Ovary (tissue), 9 donors: ENCODE results near the gene MSH6. TPM values are rescaled to one million over a fixed set of nuclear protein-coding genes. Genes with fewer than 3 reads are reported as not detected.

Source experiments
- DNase-seq, 5 donors: peaks; one replicate each; pipeline ENCODE4 v3.0.0-alpha.2; 2019 to 2020
- H3K27ac ChIP-seq, 2 donors: fragments of 200-600 bp; one replicate each; pipeline versions ENCODE4 v1.5.1 to v1.8.0; 2019 to 2022
- H3K27me3 ChIP-seq: fragments of 200-600 bp; one replicate; pipeline ENCODE4 v1.8.0; 2022
- H3K36me3 ChIP-seq: fragments of 200-600 bp; sonication (generic); one replicate; pipeline ENCODE4 v1.5.1; 2019
- H3K4me1 ChIP-seq: one replicate; pipeline ENCODE4 v1.8.1; 2013; ENCODE audit warnings: mild to moderate bottlenecking, moderate library complexity; ENCODE audit not compliant: insufficient read depth
- H3K4me3 ChIP-seq: fragments of 200-600 bp; sonication (generic); one replicate; pipeline ENCODE4 v1.5.1; 2017
- H3K9me3 ChIP-seq, 2 donors: fragments of 200-600 bp in 1 of 2; sonication (generic) in 1 of 2; one replicate each; pipeline versions ENCODE4 v1.5.1 to v1.8.1; 2013 to 2019; ENCODE audit warnings: mild to moderate bottlenecking in 1 of 2, moderate library complexity in 1 of 2
- EP300 ChIP-seq: sonication (generic); formaldehyde crosslinking; IDR thresholded peaks from one replicate; pipeline ENCODE4 v1.6.1; 2017; ENCODE audit warnings: antibody characterized with exemption
- POLR2A ChIP-seq: fragments of 450-650 bp; IDR thresholded peaks from one replicate; pipeline ENCODE4 v1.6.1; 2017; ENCODE audit warnings: antibody characterized with exemption, mild to moderate bottlenecking, moderate library complexity
- WGBS, 3 donors: extraction: QIAGEN DNeasy Blood & Tissue Kit in 1 of 3; methylation state at CpG; one replicate each; pipeline versions ENCODE4 v1.1.5 to v1.1.7; 2013 to 2017; 5-methylcytosine and 5-hydroxymethylcytosine counted together
- intact Hi-C, 4 donors: fragments of 100-400 bp; cut with DNase I; formaldehyde crosslinking; loops; one replicate each; pipeline versions ENCODE4 v1.11.0 to v1.15.1; 2022 to 2023
- polyA plus RNA-seq, 2 donors: library from polyadenylated mRNA; stranded (reverse); fragments of 200-250 nt in 1 of 2; fragments of 350-450 nt in 1 of 2; fragmentation: Illumina TruSeq in 1 of 2; extraction: RNeasy Lipid Tissue Mini Kit (QIAGEN cat#74804) in 1 of 2; gene quantifications; one replicate each; pipeline ENCODE4 v1.2.3, GENCODE V29; 2013 to 2014
- total RNA-seq, 7 donors: library from RNA; depleted of rRNA in 2 of 7; stranded (reverse); fragments of >200 nt in 2 of 7; fragmentation: NEBNext Ultra II Directional in 3 of 7; extraction: Animal tissue kit (Norgen Biotek cat#: 25700) in 3 of 7; gene quantifications; one replicate each; pipeline versions ENCODE4 v1.1.0 to v1.2.4, GENCODE V29; 2016 to 2023
- TF ChIP-seq, protein P1 (sequence below), 3 donors: fragments of 450-650 bp in 2 of 3; fragments of 200-600 bp in 1 of 3; IDR thresholded peaks; one replicate each; pipeline versions ENCODE4 v1.5.1 to v1.8.0; 2016 to 2022; ENCODE audit warnings: antibody characterized with exemption in 3 of 3, mild to moderate bottlenecking in 1 of 3
- donor health status: DM: no; HTN: no; CAD: no; lungs with moderate emphysema.
- donor health status: DM: no; HTN: no; CAD: no.
- donor health status: Bipolar disorder and iron deficiency.
- donor health status: DM: yes; HTN: yes; CAD: no.
- donor health status: DM: no; HTN: no; CAD: no.
- donor health status: DM: yes; HTN: yes; CAD: no.

The MSH6 gene
- total and polyA plus RNA-seq, 9 donors: 50.1 to 134 (median 77.0) TPM

DNA sequence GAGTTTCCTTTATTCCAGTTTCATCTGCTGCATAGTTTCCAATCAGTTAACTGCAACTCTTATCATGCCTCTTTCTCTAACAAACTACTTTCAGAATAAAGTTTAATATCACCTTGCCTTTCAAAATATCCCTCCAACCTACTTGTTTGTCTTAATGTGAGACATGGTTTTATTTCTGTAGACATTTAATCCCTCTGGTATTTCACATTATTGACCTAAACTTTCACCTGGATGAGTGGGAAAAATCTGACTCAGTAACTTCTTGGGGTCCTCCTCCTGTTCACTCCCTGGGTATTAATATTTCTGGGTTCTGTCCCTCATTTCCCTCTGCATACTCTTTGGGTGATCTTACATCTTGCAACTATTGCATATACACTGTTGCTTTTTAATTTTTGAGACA lies 27.9 kb downstream of the MSH6 start:
- intact Hi-C loops: no loop called here
- H3K4me1 ChIP-seq: peaks cover 2% of the 10 kb centered on the region
- no peak overlapping the region for H3K4me3 ChIP-seq
- no peaks in the 10 kb centered on the region for H3K9me3 ChIP-seq
- H3K36me3 ChIP-seq: no peaks in the 10 kb centered on the region
- no peak for TF ChIP-seq EP300
- TF ChIP-seq POLR2A: no peak
- TF ChIP-seq, protein P1, sequence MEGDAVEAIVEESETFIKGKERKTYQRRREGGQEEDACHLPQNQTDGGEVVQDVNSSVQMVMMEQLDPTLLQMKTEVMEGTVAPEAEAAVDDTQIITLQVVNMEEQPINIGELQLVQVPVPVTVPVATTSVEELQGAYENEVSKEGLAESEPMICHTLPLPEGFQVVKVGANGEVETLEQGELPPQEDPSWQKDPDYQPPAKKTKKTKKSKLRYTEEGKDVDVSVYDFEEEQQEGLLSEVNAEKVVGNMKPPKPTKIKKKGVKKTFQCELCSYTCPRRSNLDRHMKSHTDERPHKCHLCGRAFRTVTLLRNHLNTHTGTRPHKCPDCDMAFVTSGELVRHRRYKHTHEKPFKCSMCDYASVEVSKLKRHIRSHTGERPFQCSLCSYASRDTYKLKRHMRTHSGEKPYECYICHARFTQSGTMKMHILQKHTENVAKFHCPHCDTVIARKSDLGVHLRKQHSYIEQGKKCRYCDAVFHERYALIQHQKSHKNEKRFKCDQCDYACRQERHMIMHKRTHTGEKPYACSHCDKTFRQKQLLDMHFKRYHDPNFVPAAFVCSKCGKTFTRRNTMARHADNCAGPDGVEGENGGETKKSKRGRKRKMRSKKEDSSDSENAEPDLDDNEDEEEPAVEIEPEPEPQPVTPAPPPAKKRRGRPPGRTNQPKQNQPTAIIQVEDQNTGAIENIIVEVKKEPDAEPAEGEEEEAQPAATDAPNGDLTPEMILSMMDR (IDR thresholded peaks at IDR 0.05): no peak
- no peak for DNase-seq
- H3K27me3 ChIP-seq: no peaks in the 10 kb centered on the region
- H3K27ac ChIP-seq: no peak overlapping the region

DNA sequence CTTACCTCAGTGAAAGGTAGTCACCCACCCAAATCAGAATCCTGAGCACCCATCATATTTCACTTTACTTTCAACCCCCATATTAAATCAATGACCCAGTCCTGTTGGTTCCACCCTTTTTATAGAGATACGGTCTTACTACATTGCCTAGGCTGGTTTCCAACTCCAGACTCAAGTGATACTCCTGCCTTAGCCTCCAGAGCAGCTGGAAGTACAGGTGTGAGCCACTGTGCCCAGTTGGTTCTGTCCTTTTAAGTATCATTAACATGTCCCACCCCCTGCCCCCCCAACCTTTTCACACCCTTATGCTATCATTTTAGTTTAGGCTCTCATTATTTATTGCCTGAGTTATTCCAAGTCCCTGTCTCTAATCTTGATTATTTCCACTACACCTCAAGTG lies 28.7 kb downstream of the MSH6 start:
- no peak for DNase-seq
- no peak overlapping the region for H3K27ac ChIP-seq
- H3K4me1 ChIP-seq: peaks cover 2% of the 10 kb centered on the region
- intact Hi-C loops: no loop called here
- no peak overlapping the region for H3K4me3 ChIP-seq
- H3K36me3 ChIP-seq: no peaks in the 10 kb centered on the region
- H3K27me3 ChIP-seq: no peaks in the 10 kb centered on the region
- H3K9me3 ChIP-seq: no peaks in the 10 kb centered on the region
- no peak for TF ChIP-seq EP300
- TF ChIP-seq, protein P1 (IDR thresholded peaks at IDR 0.05): no peak
- TF ChIP-seq POLR2A: no peak
- 81 to 88% (median 83%) methylated on average over 1 of the region's 1 CpG for WGBS, 3 donors

DNA sequence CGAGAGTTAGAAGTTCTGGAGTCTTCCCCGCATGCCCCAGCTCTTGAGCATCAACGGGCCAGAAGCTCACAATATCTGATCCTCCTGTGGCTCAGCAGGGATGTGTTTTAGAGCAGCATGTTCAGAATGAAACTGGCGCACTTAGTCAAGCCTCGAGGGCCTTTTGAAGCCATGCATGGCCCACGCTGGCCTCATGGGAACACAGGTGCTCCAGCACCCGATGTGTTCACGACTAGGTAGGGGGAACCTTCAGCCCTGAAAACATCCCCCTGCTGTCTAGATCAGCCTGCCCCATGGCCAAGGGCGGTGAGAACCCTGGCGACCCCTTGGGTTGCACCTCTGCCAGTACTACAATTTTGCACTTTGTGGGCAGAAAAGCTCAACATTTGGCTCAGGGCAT lies 32.8 kb downstream of the MSH6 start:
- intact Hi-C loops: no loop called here
- WGBS, 3 donors: 93 to 96% (median 95%) methylated on average over 10 of the region's 10 CpGs
- Histone ChIP-seq H3K27ac (no peak overlapping the region), H3K4me1 (peaks cover 2% of the 10 kb centered on the region), H3K27me3 (no peaks in the 10 kb centered on the region), H3K4me3 (no peak overlapping the region), H3K36me3 (no peaks in the 10 kb centered on the region), H3K9me3 (no peaks in the 10 kb centered on the region)
- DNase-seq: no peak
- TF ChIP-seq POLR2A: no peak
- TF ChIP-seq, protein P1 (IDR thresholded peaks at IDR 0.05): no peak

DNA sequence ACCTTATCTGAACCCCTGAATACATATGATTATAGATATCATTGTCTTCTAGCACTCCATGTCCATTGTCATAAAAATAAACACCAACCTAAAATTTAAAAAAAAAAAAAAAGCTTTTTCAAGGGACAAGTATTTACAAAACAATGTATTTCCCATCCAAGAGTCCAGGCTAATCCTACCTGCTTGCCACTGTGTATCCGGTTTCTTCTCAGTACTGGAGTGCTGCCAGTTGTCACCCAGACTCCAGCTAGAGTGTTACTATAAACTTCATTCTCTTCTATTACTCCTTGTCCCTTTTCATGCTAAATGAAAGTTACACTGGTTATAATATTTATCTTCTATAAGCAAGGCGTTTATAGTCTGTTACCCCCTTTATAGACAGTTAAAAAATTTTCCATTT lies 35.8 kb downstream of the MSH6 start:
- 79 to 87% (median 85%) methylated on average over 2 of the region's 2 CpGs for WGBS, 3 donors
- H3K36me3 ChIP-seq: no peaks in the 10 kb centered on the region
- TF ChIP-seq, protein P1 (IDR thresholded peaks at IDR 0.05): no peak
- TF ChIP-seq EP300 (no peak), POLR2A (no peak)

DNA sequence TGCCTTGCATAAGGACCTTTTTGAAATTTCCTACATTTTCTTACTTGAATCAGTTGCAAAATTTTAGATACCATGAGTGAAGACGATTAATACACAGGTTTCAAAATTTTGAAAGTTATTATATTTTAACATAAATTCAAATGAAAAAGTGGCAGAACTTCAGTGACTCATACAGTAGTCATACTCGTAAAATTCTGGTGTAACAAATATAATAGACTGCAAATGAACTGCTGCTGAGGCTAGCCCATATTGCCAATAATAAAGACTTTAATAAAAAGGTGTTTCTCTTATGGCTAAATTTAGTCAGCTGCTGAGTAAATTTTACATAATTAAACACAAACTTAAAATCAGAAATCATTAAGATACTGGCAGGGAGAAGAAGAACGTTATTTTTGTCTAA lies 36.9 kb downstream of the MSH6 start:
- TF ChIP-seq EP300: no peak
- TF ChIP-seq, protein P1 (IDR thresholded peaks at IDR 0.05): no peak
- TF ChIP-seq POLR2A: no peak
- no peaks in the 10 kb centered on the region for H3K36me3 ChIP-seq
- DNase-seq: no peak
- intact Hi-C loops: no loop called here
- H3K4me3 ChIP-seq: no peak overlapping the region
- no peaks in the 10 kb centered on the region for H3K9me3 ChIP-seq
- H3K27ac ChIP-seq: no peak overlapping the region
- WGBS, 3 donors: 85 to 90% (median 90%) methylated on average over 3 of the region's 3 CpGs
- H3K27me3 ChIP-seq: no peaks in the 10 kb centered on the region
- no peaks in the 10 kb centered on the region for H3K4me1 ChIP-seq

More for the DNA sequence above, 35.8 kb downstream of the MSH6 start:
- intact Hi-C loops: no loop called here
- H3K27ac ChIP-seq: no peak overlapping the region
- no peaks in the 10 kb centered on the region for H3K27me3 ChIP-seq
- no peak overlapping the region for H3K4me3 ChIP-seq
- no peaks in the 10 kb centered on the region for H3K4me1 ChIP-seq
- no peak for DNase-seq
- H3K9me3 ChIP-seq: no peaks in the 10 kb centered on the region
